ENCODE measurements around the gene HLCS. TPM values are rescaled to one million over a fixed set of nuclear protein-coding genes. Genes with fewer than 3 reads are reported as not detected.

The HLCS gene
- total and polyA plus RNA-seq, 2 donors (not counting 3 experiments of a cell fraction or from before 2014, with no cell fraction given) = 6.7 to 17.2 TPM

GRCh38 chr21:36784947-36785346 is 181.5 kb downstream of the HLCS start:
- H3K27me3 ChIP-seq (ENCODE audit: control insufficient read depth in 2 of 2, insufficient read depth in 2 of 2, low read length in 2 of 2) = no peaks in the 10 kb centered on the region
- no peak for DNase-seq (ENCODE audit: low read depth, low spot score)
- H3K4me2 ChIP-seq (ENCODE audit: insufficient read depth, low read length) = no peak overlapping the region
- H3K9ac ChIP-seq (replicated peaks; ENCODE audit: extremely low read depth, insufficient read depth, low read length) = no peak overlapping the region
- dilution Hi-C loops (cut with MboI; ENCODE audit: extremely low pct_ligation_motif_present, low sequenced_read_pairs) (no loop called here), intact Hi-C loops (cut with micrococcal nuclease) (no loop called here)
- no peaks in the 10 kb centered on the region for H3K9me1 ChIP-seq (replicated peaks; ENCODE audit: control insufficient read depth, extremely low read depth, insufficient read depth, low read length)
- H3K79me2 ChIP-seq (ENCODE audit: control insufficient read depth, insufficient read depth, low read length) = no peaks in the 10 kb centered on the region
- ChIA-PET CTCF (interaction anchor here (1.2 to 1.4 kb wide), 2 partner anchors 26 to 132 kb away, joined by 3 to 6 read pairs; no protein-coding TSS in a partner anchor), POLR2A (no interaction called here)
- FAIRE-seq = no peak
- H3K4me3 ChIP-seq (replicated peaks in 1 of 3; ENCODE audit: insufficient read depth in 1 of 3, low read depth in 1 of 3, low read length in 3 of 3) = no peak overlapping the region
- no peaks in the 10 kb centered on the region for H3K36me3 ChIP-seq (ENCODE audit: control insufficient read depth in 2 of 2, extremely low read depth in 1 of 2, insufficient read depth in 2 of 2, low read length in 2 of 2)
- TF ChIP-seq CTCF (IDR thresholded peaks at IDR 0.05; ENCODE audit: extremely low read depth in 1 of 2, insufficient read depth in 1 of 2, low read depth in 1 of 2, low read length in 2 of 2) = no peak
- TF ChIP-seq GATA2 (IDR thresholded peaks at IDR 0.05; ENCODE audit: insufficient read depth, insufficient read length, low read depth, low read length) = no peak
- no peak for TF ChIP-seq EZH2 (IDR thresholded peaks at IDR 0.05; ENCODE audit: borderline replicate concordance, low read depth, low read length, severe bottlenecking)
- TF ChIP-seq POLR2A (IDR thresholded peaks at IDR 0.05; ENCODE audit: low read depth, low read length) = no peak
- TF ChIP-seq FOS (IDR thresholded peaks at IDR 0.05; ENCODE audit: borderline replicate concordance, insufficient read depth, low read length) = no peak
- no peak for TF ChIP-seq MAX (IDR thresholded peaks at IDR 0.05; ENCODE audit: insufficient read depth, insufficient read length)
- no peak for TF ChIP-seq MYC (IDR thresholded peaks at IDR 0.05; ENCODE audit: low read depth, low read length)
- no peak for TF ChIP-seq JUN (IDR thresholded peaks at IDR 0.05; ENCODE audit: borderline replicate concordance, insufficient read depth, insufficient read length, low read depth)
- no peak for TF ChIP-seq POLR2AphosphoS5 (IDR thresholded peaks at IDR 0.05; ENCODE audit: insufficient read depth, low read depth, low read length)
- H3K9me3 ChIP-seq (replicated peaks; ENCODE audit: control insufficient read depth, insufficient read depth, low read length) = no peaks in the 10 kb centered on the region
- no peak overlapping the region for H3K27ac ChIP-seq (ENCODE audit: insufficient read depth, low read depth, low read length)
- no peaks in the 10 kb centered on the region for H3K4me1 ChIP-seq (ENCODE audit: control insufficient read depth, extremely low read depth, insufficient read depth, low read length)
- H2AFZ ChIP-seq (ENCODE audit: low read depth, low read length) = no peak overlapping the region
- no peaks in the 10 kb centered on the region for H4K20me1 ChIP-seq (replicated peaks; ENCODE audit: control insufficient read depth, extremely low read depth, insufficient read depth, low read length)
- no TSS peak for BruUV-seq (replicated peaks)

Data from endothelial cell of umbilical vein (primary cell).